ENCODE results near the gene C9orf153. TPM values are rescaled to one million over a fixed set of nuclear protein-coding genes. Genes with fewer than 3 reads are reported as not detected.

Gene C9orf153
- 0.69 TPM in 1 of 2 replicates, not detected in the other for total RNA-seq
- long read RNA-seq: 0 reads

DNA sequence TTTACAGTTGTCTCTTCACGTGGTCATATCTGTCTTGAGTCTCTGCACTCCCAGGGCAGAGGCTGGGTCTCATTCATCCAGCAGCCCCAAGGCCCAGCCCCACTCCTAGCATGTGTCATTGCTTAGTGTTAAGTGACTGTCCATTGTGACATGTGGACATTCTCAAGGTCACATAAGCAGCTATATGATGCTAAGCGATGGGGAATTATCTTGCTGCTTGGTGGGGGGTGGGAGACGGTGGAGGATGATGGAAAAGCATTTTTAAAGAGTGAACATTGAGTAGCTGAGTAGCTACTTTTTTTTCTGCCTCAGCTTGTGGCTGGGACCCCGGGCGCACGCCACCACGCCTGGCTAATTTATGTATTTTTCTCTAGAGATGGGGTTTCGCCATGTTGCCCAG, at the start of gene C9orf153:
C9orf153 (minus strand) TSS at position 101 of the 400 bp plus-strand sequence. CDS start 30,054 bp downstream, outside the sequence.
- no peak within 1 kb of the TSS for H3K27ac Mint-ChIP-seq

DNA sequence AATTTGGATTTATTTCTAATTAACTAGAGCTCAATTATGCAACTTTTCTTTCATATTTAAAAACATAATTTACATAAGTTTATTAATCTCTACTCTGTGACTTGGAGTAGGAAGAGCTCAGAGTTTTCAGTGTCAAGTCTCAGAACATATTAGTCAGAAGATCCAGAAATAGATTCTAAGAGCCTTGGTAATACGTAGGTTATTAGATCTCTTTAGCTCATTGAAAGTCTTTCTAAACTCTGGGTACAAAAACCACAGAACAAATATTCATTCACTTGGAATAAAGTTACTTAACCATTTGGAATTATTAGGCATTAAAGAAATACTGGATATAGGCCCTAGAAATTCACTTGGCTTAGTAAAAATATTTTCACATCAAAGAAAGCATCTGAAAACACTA, 49.2 kb upstream of the C9orf153 start:
- DNase-seq (ENCODE audit: low spot score, unreplicated experiment): no peak
- Mint-ChIP-seq H3K4me3 (ENCODE audit: low read depth) (no peak overlapping the region), H3K4me1 (ENCODE audit: low read depth) (no peaks in the 10 kb centered on the region), H3K36me3 (ENCODE audit: insufficient read depth) (peaks cover 49% of the 10 kb centered on the region), H3K27ac (no peak overlapping the region), H3K9me3 (ENCODE audit: low read depth) (peaks cover 3% of the 10 kb centered on the region), H3K27me3 (no peaks in the 10 kb centered on the region)
- TF ChIP-seq, protein P1, sequence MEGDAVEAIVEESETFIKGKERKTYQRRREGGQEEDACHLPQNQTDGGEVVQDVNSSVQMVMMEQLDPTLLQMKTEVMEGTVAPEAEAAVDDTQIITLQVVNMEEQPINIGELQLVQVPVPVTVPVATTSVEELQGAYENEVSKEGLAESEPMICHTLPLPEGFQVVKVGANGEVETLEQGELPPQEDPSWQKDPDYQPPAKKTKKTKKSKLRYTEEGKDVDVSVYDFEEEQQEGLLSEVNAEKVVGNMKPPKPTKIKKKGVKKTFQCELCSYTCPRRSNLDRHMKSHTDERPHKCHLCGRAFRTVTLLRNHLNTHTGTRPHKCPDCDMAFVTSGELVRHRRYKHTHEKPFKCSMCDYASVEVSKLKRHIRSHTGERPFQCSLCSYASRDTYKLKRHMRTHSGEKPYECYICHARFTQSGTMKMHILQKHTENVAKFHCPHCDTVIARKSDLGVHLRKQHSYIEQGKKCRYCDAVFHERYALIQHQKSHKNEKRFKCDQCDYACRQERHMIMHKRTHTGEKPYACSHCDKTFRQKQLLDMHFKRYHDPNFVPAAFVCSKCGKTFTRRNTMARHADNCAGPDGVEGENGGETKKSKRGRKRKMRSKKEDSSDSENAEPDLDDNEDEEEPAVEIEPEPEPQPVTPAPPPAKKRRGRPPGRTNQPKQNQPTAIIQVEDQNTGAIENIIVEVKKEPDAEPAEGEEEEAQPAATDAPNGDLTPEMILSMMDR (IDR thresholded peaks at IDR 0.05; ENCODE audit: unreplicated experiment): no peak

More for the DNA sequence above, at the start of gene C9orf153:
- TF ChIP-seq, protein P1 (IDR thresholded peaks at IDR 0.05; ENCODE audit: unreplicated experiment): no peak
- Mint-ChIP-seq H3K36me3 (ENCODE audit: insufficient read depth) (peaks cover 10% of the 10 kb centered on the region), H3K9me3 (ENCODE audit: low read depth) (peaks cover 6% of the 10 kb centered on the region), H3K4me1 (ENCODE audit: low read depth) (peaks cover 2% of the 10 kb centered on the region), H3K4me3 (ENCODE audit: low read depth) (no peak within 1 kb of the TSS), H3K27me3 (no peaks in the 10 kb centered on the region)
- no peak for DNase-seq (ENCODE audit: low spot score, unreplicated experiment)

DNA sequence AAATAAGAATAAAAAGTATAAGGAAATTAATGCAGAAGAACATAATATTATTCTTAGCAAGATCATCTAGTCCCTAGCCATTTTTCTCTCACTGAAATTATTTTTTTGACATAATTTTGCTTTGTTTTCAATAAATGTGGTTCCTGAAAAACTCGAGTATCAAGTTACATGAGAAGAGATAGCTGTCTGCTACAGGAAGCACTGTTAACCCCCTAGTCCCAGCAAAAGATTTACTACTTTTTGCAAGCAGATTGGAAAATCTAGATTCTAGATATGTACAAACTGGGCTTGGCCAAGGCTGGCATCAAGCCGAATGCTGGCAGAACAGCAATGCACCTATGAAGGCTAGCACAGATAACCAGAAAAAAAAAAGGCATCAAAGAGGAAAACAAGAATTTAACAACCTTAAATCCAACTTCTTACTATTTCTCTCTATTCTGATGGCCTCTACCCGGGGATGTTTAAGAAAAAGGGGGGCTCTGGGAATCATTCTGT, 44.8 kb upstream of the C9orf153 start:
- Mint-ChIP-seq H3K36me3 (ENCODE audit: insufficient read depth) (peaks cover 31% of the 10 kb centered on the region), H3K27me3 (no peaks in the 10 kb centered on the region), H3K4me1 (ENCODE audit: low read depth) (no peaks in the 10 kb centered on the region), H3K9me3 (ENCODE audit: low read depth) (no peaks in the 10 kb centered on the region), H3K27ac (no peak overlapping the region), H3K4me3 (ENCODE audit: low read depth) (no peak overlapping the region)
- DNase-seq (ENCODE audit: low spot score, unreplicated experiment): no peak
- TF ChIP-seq, protein P1 (IDR thresholded peaks at IDR 0.05; ENCODE audit: unreplicated experiment): no peak

DNA sequence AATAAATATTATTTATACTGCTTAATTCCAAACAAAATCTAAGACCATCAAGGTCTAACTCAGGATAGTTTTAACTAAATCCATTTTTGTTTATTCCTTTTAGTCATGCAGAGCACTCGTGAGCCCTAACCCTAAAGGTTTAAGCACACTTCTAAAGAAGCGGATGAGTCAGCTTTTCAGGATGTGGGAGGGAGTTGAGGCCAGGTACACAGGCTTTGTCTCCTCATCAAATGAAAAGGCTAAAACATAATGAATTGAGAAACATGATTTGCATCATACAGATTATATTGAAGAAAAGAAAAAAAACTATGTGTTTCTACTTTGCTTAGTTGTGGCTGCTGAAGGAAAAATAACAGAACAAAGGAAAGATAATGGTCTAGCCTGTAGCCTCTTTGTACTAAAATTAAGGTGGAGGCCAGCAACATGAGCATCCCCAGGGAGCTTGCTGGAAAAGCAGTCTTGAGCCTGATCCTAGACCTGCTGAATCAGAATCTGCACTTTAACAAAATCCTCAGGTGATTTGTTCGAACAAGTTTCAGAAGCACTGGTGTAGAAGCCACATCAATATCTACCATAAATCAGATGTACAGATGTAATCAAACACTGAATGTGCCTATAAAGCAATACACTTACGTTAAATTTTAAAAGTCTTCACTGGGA, 44.0 kb upstream of the C9orf153 start:
- no peak for DNase-seq (ENCODE audit: low spot score, unreplicated experiment)
- Mint-ChIP-seq H3K36me3 (ENCODE audit: insufficient read depth) (peaks cover 32% of the 10 kb centered on the region), H3K4me3 (ENCODE audit: low read depth) (no peak overlapping the region)

DNA sequence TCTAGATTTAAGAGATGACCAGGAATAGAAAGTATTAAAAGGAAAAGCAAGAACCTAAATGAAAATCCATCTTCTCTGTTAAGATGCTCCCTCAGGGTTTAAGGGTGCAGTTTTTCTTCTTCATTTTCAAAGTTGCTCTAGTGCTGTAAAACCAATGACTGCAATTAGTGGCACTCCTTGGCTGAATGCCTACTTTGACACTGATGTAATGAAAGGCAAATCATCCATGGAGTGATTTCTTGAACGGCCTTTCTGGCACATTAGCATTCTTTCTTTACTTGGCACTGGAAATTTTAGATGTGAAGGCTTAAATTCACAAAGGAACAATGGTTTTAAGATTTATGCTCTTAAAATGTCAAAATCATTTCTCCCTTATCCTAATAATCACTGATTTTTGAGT, 42.2 kb upstream of the C9orf153 start:
- Mint-ChIP-seq H3K9me3 (ENCODE audit: low read depth) (no peaks in the 10 kb centered on the region), H3K4me1 (ENCODE audit: low read depth) (no peaks in the 10 kb centered on the region), H3K36me3 (ENCODE audit: insufficient read depth) (peaks cover 33% of the 10 kb centered on the region), H3K27me3 (no peaks in the 10 kb centered on the region), H3K27ac (no peak overlapping the region), H3K4me3 (ENCODE audit: low read depth) (no peak overlapping the region)
- no peak for DNase-seq (ENCODE audit: low spot score, unreplicated experiment)
- TF ChIP-seq, protein P1 (IDR thresholded peaks at IDR 0.05; ENCODE audit: unreplicated experiment): no peak

More for the DNA sequence above, 44.0 kb upstream of the C9orf153 start:
- H3K9me3 Mint-ChIP-seq (ENCODE audit: low read depth): no peaks in the 10 kb centered on the region
- H3K27ac Mint-ChIP-seq: no peak overlapping the region
- no peaks in the 10 kb centered on the region for H3K27me3 Mint-ChIP-seq
- H3K4me1 Mint-ChIP-seq (ENCODE audit: low read depth): no peaks in the 10 kb centered on the region
- TF ChIP-seq, protein P1 (IDR thresholded peaks at IDR 0.05; ENCODE audit: unreplicated experiment): no peak
